Right atrium auricular region (tissue), 2 donors: ENCODE measurements around the gene CREG1. TPM values are rescaled to one million over a fixed set of nuclear protein-coding genes. Genes with fewer than 3 reads are reported as not detected.

Experiments used
- DNase-seq: peaks from one replicate; pipeline ENCODE4 v3.0.0-alpha.2; 2019; ENCODE audit warnings: low spot score
- H3K27ac ChIP-seq, 2 donors: fragments of 200-600 bp; sonication (generic); 1 replicate in 1 of 2; 2 replicates in 1 of 2; pipeline ENCODE4 v1.5.1; 2016 to 2019
- H3K27me3 ChIP-seq, 2 donors: fragments of 200-600 bp; sonication (generic); one replicate each; pipeline versions ENCODE4 v1.5.1 to v1.6.0; 2017 to 2019
- H3K36me3 ChIP-seq: fragments of 200-600 bp; sonication (generic); one replicate; pipeline ENCODE4 v1.5.1; 2016
- H3K4me1 ChIP-seq, 2 donors: fragments of 200-600 bp; sonication (generic); one replicate each; pipeline versions ENCODE4 v1.5.1 to v1.6.0; 2017 to 2019
- H3K4me3 ChIP-seq, 2 donors: fragments of 200-600 bp; sonication (generic); 1 replicate in 1 of 2; 2 replicates in 1 of 2; pipeline ENCODE4 v1.5.1; 2017 to 2019; ENCODE audit warnings: mild to moderate bottlenecking in 1 of 2, moderate library complexity in 1 of 2
- H3K9me3 ChIP-seq, 2 donors: fragments of 200-600 bp; sonication (generic); one replicate each; pipeline ENCODE4 v1.5.1; 2019
- CTCF ChIP-seq, 2 donors: fragments of 200-600 bp; sonication (generic); IDR thresholded peaks; one replicate each; pipeline ENCODE4 v1.5.1; 2019; ENCODE audit warnings: antibody characterized with exemption in 2 of 2
- total RNA-seq, 2 donors: library from RNA; depleted of rRNA; stranded (reverse); fragments of >200 nt; gene quantifications; one replicate each; pipeline ENCODE4 v1.1.0, GENCODE V29; 2016

Gene CREG1
- total RNA-seq, 2 donors from 2014 or later: 127 to 163 TPM

GRCh38 chr1:167524651-167525050 lies 28.9 kb downstream of the CREG1 start:
- Histone ChIP-seq H3K27me3 (no peaks in the 10 kb centered on the region), H3K36me3 (no peaks in the 10 kb centered on the region), H3K4me1 (no peaks in the 10 kb centered on the region), H3K9me3 (peaks cover 0 to 9% of the 10 kb centered on the region in 2 donors), H3K27ac (no peak overlapping the region), H3K4me3 (no peak overlapping the region)
- no peak for TF ChIP-seq CTCF (IDR thresholded peaks at IDR 0.05)
- no peak for DNase-seq

- no peaks in the 10 kb centered on the region for H3K4me1 ChIP-seq
- no peak overlapping the region for H3K27ac ChIP-seq
- DNase-seq: no peak
- H3K36me3 ChIP-seq: no peaks in the 10 kb centered on the region
- peaks cover 0 to 9% of the 10 kb centered on the region in 2 donors for H3K9me3 ChIP-seq
- no peak for TF ChIP-seq CTCF (IDR thresholded peaks at IDR 0.05)
- no peaks in the 10 kb centered on the region for H3K27me3 ChIP-seq
- no peak overlapping the region for H3K4me3 ChIP-seq
These were observed 31.3 kb downstream of the CREG1 start for GRCh38 chr1:167522246-167522645.

DNA sequence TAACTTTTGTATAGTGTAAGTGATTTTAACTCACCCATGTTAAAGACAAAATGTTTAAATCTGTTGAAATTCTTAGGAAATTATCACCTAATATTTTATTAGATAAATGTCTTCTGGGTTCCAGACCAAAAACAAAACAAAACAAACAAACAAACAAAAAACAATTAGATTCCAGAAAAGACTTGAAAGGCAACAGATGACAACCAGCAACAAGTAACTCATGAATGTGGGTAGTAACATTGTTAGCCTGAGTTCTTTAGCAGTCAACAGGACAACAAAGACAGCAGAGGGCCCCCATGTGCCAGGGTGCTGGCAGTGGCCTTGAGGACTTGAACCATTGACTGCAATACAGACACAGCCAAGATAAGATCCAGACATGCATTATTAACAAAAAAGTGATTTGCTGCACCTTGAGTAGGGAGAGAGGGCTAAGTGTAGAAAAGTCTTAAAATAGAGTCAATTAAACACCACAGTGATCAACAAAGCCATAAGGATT lies 32.8 kb downstream of the CREG1 start:
- H3K27me3 ChIP-seq: no peaks in the 10 kb centered on the region
- no peak overlapping the region for H3K27ac ChIP-seq
- no peak for DNase-seq
- no peaks in the 10 kb centered on the region for H3K36me3 ChIP-seq
- no peaks in the 10 kb centered on the region for H3K4me1 ChIP-seq
- H3K9me3 ChIP-seq: peaks cover 0 to 9% of the 10 kb centered on the region in 2 donors
- no peak overlapping the region for H3K4me3 ChIP-seq
- no peak for TF ChIP-seq CTCF (IDR thresholded peaks at IDR 0.05)

DNA sequence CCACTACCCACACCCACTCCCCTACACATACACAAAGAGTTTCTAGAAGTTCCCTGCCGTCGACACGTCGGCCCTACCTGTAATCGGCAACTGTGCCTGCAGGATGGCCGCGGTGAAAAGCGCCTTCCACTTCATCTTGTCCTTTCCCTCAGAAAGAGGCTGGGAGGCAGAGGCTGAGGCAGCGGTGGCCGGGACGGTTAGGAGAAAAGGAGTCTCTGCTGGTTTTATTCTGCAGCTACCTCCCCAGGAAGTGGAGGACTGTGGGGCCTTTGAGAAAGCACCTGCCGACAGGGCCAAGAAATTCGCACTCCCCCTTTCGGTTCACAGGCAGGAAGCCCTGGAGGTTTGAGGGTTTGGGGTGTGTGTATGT lies 35.2 kb downstream of the CREG1 start, which contains the start of gene CD247:
TSS of gene CD247 (minus strand) at position 199 of the 370 bp plus-strand sequence. CDS start at position 135, 64 bp downstream.
- Histone ChIP-seq H3K27me3 (no peaks in the 10 kb centered on the region), H3K4me1 (no peaks in the 10 kb centered on the region), H3K9me3 (peaks cover 0 to under 1% of the 10 kb centered on the region in 2 donors), H3K4me3 (no peak within 1 kb of the TSS), H3K36me3 (no peaks in the 10 kb centered on the region), H3K27ac (no peak within 1 kb of the TSS)
- TF ChIP-seq CTCF (IDR thresholded peaks at IDR 0.05): no peak
- DNase-seq: no peak

DNA sequence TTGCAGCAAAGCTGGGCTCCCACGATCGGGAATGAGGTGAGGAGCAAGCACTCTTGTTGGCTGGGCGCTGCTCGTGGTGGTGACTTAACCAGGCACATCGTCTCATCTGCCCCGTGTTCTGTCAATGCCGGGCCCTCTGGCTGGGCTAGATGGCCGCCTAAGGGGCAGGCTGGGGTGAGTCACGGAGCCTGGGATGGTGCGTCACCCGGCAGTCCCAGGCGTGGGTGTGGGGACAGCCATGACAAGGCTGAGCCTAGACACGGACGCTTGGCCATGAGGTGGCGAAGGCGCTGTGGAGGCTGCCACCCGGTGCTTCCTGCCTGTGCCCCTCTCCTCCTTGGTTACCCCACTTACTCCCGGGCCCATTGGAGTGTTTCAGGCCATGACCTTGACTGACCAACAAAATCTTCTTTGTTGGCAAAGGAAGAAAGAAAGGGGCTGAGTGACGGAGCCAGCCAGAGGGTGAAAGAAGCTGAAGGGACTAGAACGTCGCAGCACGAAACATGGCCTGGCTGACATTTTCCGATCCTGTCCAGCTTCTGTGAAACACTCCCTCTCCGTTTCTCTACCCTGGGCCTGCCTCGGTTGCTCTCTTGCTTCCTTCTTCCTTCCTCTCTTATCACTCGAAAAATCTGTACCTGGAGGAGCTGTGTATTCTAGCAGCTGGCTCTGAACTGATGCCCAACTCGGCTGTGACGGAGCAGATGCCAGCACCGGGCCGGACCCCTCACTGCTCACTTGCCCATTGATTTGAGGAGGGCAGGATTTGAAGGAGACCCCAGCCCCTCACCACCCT lies 35.8 kb downstream of the CREG1 start:
- Histone ChIP-seq H3K27me3 (no peaks in the 10 kb centered on the region), H3K36me3 (no peaks in the 10 kb centered on the region), H3K27ac (no peak overlapping the region), H3K4me3 (no peak overlapping the region), H3K4me1 (no peaks in the 10 kb centered on the region), H3K9me3 (no peaks in the 10 kb centered on the region)
- DNase-seq: no peak
- no peak for TF ChIP-seq CTCF (IDR thresholded peaks at IDR 0.05)
